SU-DHL-6 (cell line): ENCODE measurements around the gene IRF2BP1.

Experiments used
- CTCF ChIP-seq: fragments of 200-600 bp; sonication (generic); IDR thresholded peaks from one replicate; pipeline ENCODE4 v1.5.1; 2017; ENCODE audit warnings: antibody characterized with exemption, mild to moderate bottlenecking, low read length, moderate library complexity; ENCODE audit not compliant: insufficient read depth, poor library complexity, severe bottlenecking
- EZH2phosphoT487 ChIP-seq: fragments of 200-600 bp; sonication (generic), shearing (Covaris generic); conservative IDR thresholded peaks from 2 replicates; pipeline ENCODE4 v1.6.1; 2018; ENCODE audit warnings: mild to moderate bottlenecking, antibody characterized with exemption, low read length, moderate library complexity, mixed read lengths

- TF ChIP-seq EZH2phosphoT487 (no peak), CTCF (no peak)
Measured at GRCh38 chr19:45901912-45902650, 16.1 kb upstream of the IRF2BP1 start, which contains the start of gene MYPOP.
